Sigmoid colon (tissue), 7 donors: ENCODE measurements around the gene LGR5. TPM values are rescaled to one million over a fixed set of nuclear protein-coding genes. Genes with fewer than 3 reads are reported as not detected.

Experiments used
- DNase-seq: peaks from one replicate; pipeline ENCODE4 v3.0.0-alpha.2; 2019
- H3K27ac ChIP-seq, 4 donors: fragments of 200-600 bp; sonication (generic); one replicate each; pipeline ENCODE4 v1.5.1; 2016 to 2019; ENCODE audit warnings: mild to moderate bottlenecking in 1 of 4
- H3K27me3 ChIP-seq, 3 donors: fragments of 200-600 bp; sonication (generic); one replicate each; pipeline ENCODE4 v1.5.1; 2019; ENCODE audit warnings: mild to moderate bottlenecking in 1 of 3
- H3K36me3 ChIP-seq, 4 donors: fragments of 200-600 bp; sonication (generic); one replicate each; pipeline ENCODE4 v1.5.1; 2016 to 2019
- H3K4me1 ChIP-seq, 4 donors: fragments of 200-600 bp; sonication (generic); one replicate each; pipeline ENCODE4 v1.5.1; 2017 to 2019
- H3K4me3 ChIP-seq, 4 donors: fragments of 200-600 bp; sonication (generic); one replicate each; pipeline ENCODE4 v1.5.1; 2017 to 2019; ENCODE audit warnings: mild to moderate bottlenecking in 2 of 4, moderate library complexity in 1 of 4
- H3K9me3 ChIP-seq, 4 donors: fragments of 200-600 bp in 3 of 4; sonication (generic) in 3 of 4; one replicate each; pipeline versions ENCODE4 v1.5.1 to v1.6.1; 2013 to 2019
- CTCF ChIP-seq, 4 experiments: fragments of 450-650 bp in 3 of 4; fragments of 200-600 bp in 1 of 4; IDR thresholded peaks; one replicate each; pipeline ENCODE4 v1.5.1; 2016 to 2019; ENCODE audit warnings: antibody characterized with exemption in 4 of 4, mild to moderate bottlenecking in 3 of 4, moderate library complexity in 2 of 4
- EP300 ChIP-seq, 4 donors: sonication (generic); formaldehyde crosslinking; IDR thresholded peaks; one replicate each; pipeline ENCODE4 v1.6.1; 2017; ENCODE audit warnings: antibody characterized with exemption in 4 of 4
- POLR2A ChIP-seq, 2 donors: fragments of 450-650 bp; IDR thresholded peaks; one replicate each; pipeline ENCODE4 v1.6.1; 2016; ENCODE audit warnings: antibody characterized with exemption in 2 of 2, mild to moderate bottlenecking in 2 of 2, moderate library complexity in 2 of 2
- POLR2AphosphoS5 ChIP-seq, 4 donors: sonication (generic); formaldehyde crosslinking; IDR thresholded peaks; one replicate each; pipeline ENCODE4 v1.6.1; 2017; ENCODE audit warnings: antibody characterized with exemption in 4 of 4
- WGBS, 2 donors: extraction: QIAGEN DNeasy Blood & Tissue Kit; methylation state at CpG; one replicate each; pipeline ENCODE4 v1.1.7; 2013; 5-methylcytosine and 5-hydroxymethylcytosine counted together
- intact Hi-C: fragments of 100-400 bp; cut with DNase I; formaldehyde crosslinking; loops from one replicate; pipeline ENCODE4 v1.15.1; 2023
- polyA plus RNA-seq, 3 donors: library from polyadenylated mRNA; stranded (reverse); fragments of 200-250 nt; gene quantifications; one replicate each; pipeline ENCODE4 v1.2.3, GENCODE V29; 2013
- total RNA-seq, 4 donors: library from RNA; depleted of rRNA; stranded (reverse); fragments of >200 nt; gene quantifications; one replicate each; pipeline ENCODE4 v1.1.0, GENCODE V29; 2016
- donor health status: healthy with polysubstance abuse.
- donor health status: Bipolar disorder and iron deficiency.
- donor health status: healthy.

LGR5 gene
- total and polyA plus RNA-seq, 7 donors: 0.23 to 3.4 (median 0.36) TPM; not detected in 4

GRCh38 chr12:71558445-71558844 lies 118.8 kb downstream of the LGR5 start:
- WGBS, 2 donors: 76 to 77% methylated on average over 3 of the region's 3 CpGs
- Histone ChIP-seq H3K4me1 (no peaks in the 10 kb centered on the region), H3K36me3 (no peaks in the 10 kb centered on the region), H3K27me3 (no peaks in the 10 kb centered on the region), H3K4me3 (no peak overlapping the region), H3K9me3 (no peaks in the 10 kb centered on the region), H3K27ac (no peak overlapping the region)
- intact Hi-C loops: no loop called here
- TF ChIP-seq POLR2A (IDR thresholded peaks at IDR 0.05) (no peak), POLR2AphosphoS5 (IDR thresholded peaks at IDR 0.05) (no peak), EP300 (IDR thresholded peaks at IDR 0.05) (no peak), CTCF (IDR thresholded peaks at IDR 0.05) (no peak)
- no peak for DNase-seq

GRCh38 chr12:71562676-71563595 lies 123.3 kb downstream of the LGR5 start:
- no peaks in the 10 kb centered on the region for H3K9me3 ChIP-seq
- no peaks in the 10 kb centered on the region for H3K4me1 ChIP-seq
- no peak overlapping the region for H3K4me3 ChIP-seq
- H3K27ac ChIP-seq: no peak overlapping the region
- H3K27me3 ChIP-seq: no peaks in the 10 kb centered on the region
- no peak for DNase-seq
- no peaks in the 10 kb centered on the region for H3K36me3 ChIP-seq
- TF ChIP-seq POLR2AphosphoS5 (IDR thresholded peaks at IDR 0.05): no peak
- TF ChIP-seq EP300 (IDR thresholded peaks at IDR 0.05): no peak
- no peak for TF ChIP-seq POLR2A (IDR thresholded peaks at IDR 0.05)
- no peak for TF ChIP-seq CTCF (IDR thresholded peaks at IDR 0.05)
- intact Hi-C loops: no loop called here
- 76 to 85% methylated on average over 11 of the region's 11 CpGs for WGBS, 2 donors

- no peaks in the 10 kb centered on the region for H3K4me1 ChIP-seq
- no peaks in the 10 kb centered on the region for H3K9me3 ChIP-seq
- TF ChIP-seq CTCF (IDR thresholded peaks at IDR 0.05) (no peak), POLR2AphosphoS5 (IDR thresholded peaks at IDR 0.05) (no peak), EP300 (IDR thresholded peaks at IDR 0.05) (no peak), POLR2A (IDR thresholded peaks at IDR 0.05) (no peak)
- no peak for DNase-seq
- no peaks in the 10 kb centered on the region for H3K36me3 ChIP-seq
- H3K4me3 ChIP-seq: no peak overlapping the region
- no peak overlapping the region for H3K27ac ChIP-seq
- no peaks in the 10 kb centered on the region for H3K27me3 ChIP-seq
- intact Hi-C loops: no loop called here
- 40 to 58% methylated on average over 1 of the region's 1 CpG for WGBS, 2 donors
These were observed 125.9 kb downstream of the LGR5 start for GRCh38 chr12:71565535-71565934.

GRCh38 chr12:71566655-71567054 lies 127.1 kb downstream of the LGR5 start:
- no peak overlapping the region for H3K27ac ChIP-seq
- intact Hi-C loops: no loop called here
- TF ChIP-seq EP300 (IDR thresholded peaks at IDR 0.05): no peak
- no peak for TF ChIP-seq POLR2AphosphoS5 (IDR thresholded peaks at IDR 0.05)
- no peak for TF ChIP-seq CTCF (IDR thresholded peaks at IDR 0.05)
- no peaks in the 10 kb centered on the region for H3K9me3 ChIP-seq
- WGBS, 2 donors: 26 to 60% methylated on average over 2 of the region's 2 CpGs
- DNase-seq: no peak
- H3K27me3 ChIP-seq: no peaks in the 10 kb centered on the region
- no peaks in the 10 kb centered on the region for H3K4me1 ChIP-seq
- H3K36me3 ChIP-seq: no peaks in the 10 kb centered on the region
- H3K4me3 ChIP-seq: no peak overlapping the region
